HS-27A (cell line): Measurements from ENCODE around the gene GATA3.
"Not testable (repeated sequence)": the region's sequence is repeated elsewhere in the genome, so short reads cannot be mapped to it uniquely, and the experiment has no call there.

Experiments
- DNase-seq: peaks from one replicate; pipeline ENCODE4 v3.0.0-alpha.2; 2012; ENCODE audit warnings: low read depth, missing footprints

Gene GATA3

GRCh38 chr10:8054494-8055407, at the start of gene GATA3:
GATA3 (plus strand) TSS chr10:8054688; CDS start chr10:8055656, 968 bp downstream.
- DNase-seq: no peak

- DNase-seq: no peak
These were observed 48.1 kb upstream of the GATA3 start for GRCh38 chr10:8006274-8006999.

- DNase-seq: no peak
These were observed 45.5 kb upstream of the GATA3 start for GRCh38 chr10:8009031-8009430.

GRCh38 chr10:8013006-8013405, 41.5 kb upstream of the GATA3 start:
- no peak for DNase-seq

GRCh38 chr10:8013619-8014018, 40.9 kb upstream of the GATA3 start:
- no peak for DNase-seq

- no peak for DNase-seq
These were observed 39.8 kb upstream of the GATA3 start for GRCh38 chr10:8014649-8015048.

- no peak for DNase-seq
These were observed 37.2 kb upstream of the GATA3 start for GRCh38 chr10:8017277-8017676.

- no peak for DNase-seq
These were observed 31.2 kb upstream of the GATA3 start for GRCh38 chr10:8023321-8023720.

GRCh38 chr10:8023851-8024250, 30.6 kb upstream of the GATA3 start:
- no peak for DNase-seq

GRCh38 chr10:8026349-8027259, 27.9 kb upstream of the GATA3 start:
- no peak for DNase-seq

- not testable (repeated sequence) for DNase-seq
These were observed 23.3 kb upstream of the GATA3 start for GRCh38 chr10:8031211-8031610.

- DNase-seq: no peak
These were observed 21.9 kb upstream of the GATA3 start for GRCh38 chr10:8032558-8032957.

GRCh38 chr10:8033812-8034465, 20.5 kb upstream of the GATA3 start:
- DNase-seq: no peak

GRCh38 chr10:8034466-8035005, 20.0 kb upstream of the GATA3 start:
- DNase-seq: no peak

- no peak for DNase-seq
These were observed 19.4 kb upstream of the GATA3 start for GRCh38 chr10:8035006-8035640.

- DNase-seq: no peak
These were observed 18.6 kb upstream of the GATA3 start for GRCh38 chr10:8035641-8036470.

- no peak for DNase-seq
These were observed 17.8 kb upstream of the GATA3 start for GRCh38 chr10:8036506-8037198.

- DNase-seq: no peak
These were observed 17.2 kb upstream of the GATA3 start for GRCh38 chr10:8037199-8037801.
